Measurements from ENCODE around the gene FAM221A.
"Not testable (repeated sequence)": the region's sequence is repeated elsewhere in the genome, so short reads cannot be mapped to it uniquely, and the experiment has no call there.

The FAM221A gene

GRCh38 chr7:23679898-23680413 is at the start of gene FAM221A:
TSS of gene FAM221A (plus strand) at chr7:23680199. CDS start at chr7:23680219, 20 bp downstream.
- DNase-seq (ENCODE audit: low read depth, low spot score): peak; percentile 36

DNA sequence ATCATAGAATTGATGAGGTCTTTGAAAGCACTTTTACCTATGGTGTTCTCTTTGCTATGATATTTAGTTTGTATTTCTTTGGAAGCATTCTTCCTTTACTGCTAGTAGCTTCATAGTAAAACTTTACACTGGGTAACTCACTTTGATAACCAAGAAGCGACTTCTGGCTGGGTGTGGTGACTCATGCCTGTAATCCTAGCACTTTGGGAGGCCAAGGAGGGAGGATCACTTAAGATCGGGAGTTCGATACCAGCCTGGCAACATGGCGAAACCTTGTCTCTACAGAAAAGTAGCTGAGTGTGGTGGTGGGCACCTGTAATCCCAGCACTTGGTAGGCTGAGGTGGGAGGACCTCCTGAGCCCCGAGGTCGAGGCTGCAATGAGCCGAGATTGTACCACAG is 46.6 kb upstream of the FAM221A start:
- no peak for DNase-seq (ENCODE audit: low read depth, low spot score)

GRCh38 chr7:23645822-23646221 is 34.2 kb upstream of the FAM221A start:
- DNase-seq (ENCODE audit: low read depth, low spot score): no peak

DNA sequence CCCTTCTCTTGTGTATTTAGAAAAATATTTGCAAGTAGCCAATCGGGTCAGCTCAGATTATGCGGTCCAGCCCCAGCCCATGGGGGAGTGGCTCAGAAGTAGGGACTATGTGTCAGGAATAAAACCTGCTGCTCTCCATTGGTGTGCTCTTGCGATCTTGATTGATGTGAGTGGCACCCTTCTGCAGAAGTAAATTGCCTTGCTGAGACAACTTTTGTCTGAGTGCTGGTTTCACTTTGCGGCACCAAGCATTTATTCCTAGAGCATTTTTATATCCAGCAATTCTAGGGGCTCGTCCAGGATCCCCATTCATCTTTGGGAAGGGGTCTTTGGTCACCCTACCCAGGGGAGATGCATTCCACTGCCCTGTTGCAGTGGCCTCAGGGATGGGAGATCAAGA is 26.1 kb upstream of the FAM221A start:
- no peak for DNase-seq (ENCODE audit: low read depth, low spot score)

GRCh38 chr7:23654508-23654907 is 25.5 kb upstream of the FAM221A start:
- no peak for DNase-seq (ENCODE audit: low read depth, low spot score)

DNA sequence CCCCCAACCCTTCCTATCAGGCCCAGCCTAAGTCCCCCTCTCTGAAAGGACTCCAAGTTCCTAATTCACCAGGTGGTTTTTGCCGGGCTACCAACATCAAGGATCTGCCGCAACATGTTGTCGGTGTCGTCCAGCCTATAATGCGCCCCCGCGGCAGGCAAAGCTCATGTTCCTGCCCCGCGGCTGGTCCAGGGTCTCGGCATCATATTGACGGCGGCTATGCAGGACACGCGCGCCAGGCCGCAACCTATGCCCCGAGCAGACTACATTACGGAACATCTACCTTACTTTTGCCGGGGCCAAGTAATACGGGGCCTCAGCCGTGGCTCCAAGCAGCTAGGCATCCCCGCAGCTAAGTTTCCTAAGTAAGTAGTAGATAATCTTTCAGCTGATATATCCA is 24.6 kb upstream of the FAM221A start:
- no peak for DNase-seq (ENCODE audit: low read depth, low spot score)

DNA sequence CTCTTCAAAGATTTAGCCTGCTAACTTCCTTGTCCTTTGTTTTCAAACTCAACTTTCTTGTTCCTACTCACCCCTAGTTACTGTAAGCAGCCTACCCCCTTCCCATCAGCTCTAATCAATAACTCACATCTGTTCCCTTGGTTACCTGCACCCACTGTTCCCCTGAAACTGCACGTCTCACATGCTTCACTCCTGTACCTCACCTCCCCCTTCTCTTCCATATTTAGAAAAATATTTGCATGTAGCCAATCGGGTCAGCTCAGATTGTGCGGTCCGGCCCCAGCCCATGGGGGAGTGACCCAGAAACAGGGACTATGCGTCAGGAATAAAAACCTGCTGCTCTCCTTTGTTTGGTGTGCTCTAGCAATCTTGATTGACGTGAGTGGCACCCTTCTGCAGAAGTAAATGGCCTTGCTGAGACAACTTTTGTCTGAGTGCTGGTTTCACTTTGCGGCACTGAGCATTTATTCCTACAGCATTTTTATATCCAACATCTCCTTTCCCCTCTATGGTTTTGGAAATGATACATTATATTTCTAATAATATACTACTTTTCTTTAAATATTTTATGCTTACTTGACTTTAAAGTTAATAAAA is 21.1 kb upstream of the FAM221A start:
- no peak for DNase-seq (ENCODE audit: low read depth, low spot score)

GRCh38 chr7:23661385-23661784 is 18.6 kb upstream of the FAM221A start:
- no peak for DNase-seq (ENCODE audit: low read depth, low spot score)

- DNase-seq (ENCODE audit: low read depth, low spot score): no peak
These were observed 17.6 kb upstream of the FAM221A start for GRCh38 chr7:23662124-23662983.

- DNase-seq (ENCODE audit: low read depth, low spot score): no peak
These were observed 17.1 kb upstream of the FAM221A start for GRCh38 chr7:23662984-23663313.

DNA sequence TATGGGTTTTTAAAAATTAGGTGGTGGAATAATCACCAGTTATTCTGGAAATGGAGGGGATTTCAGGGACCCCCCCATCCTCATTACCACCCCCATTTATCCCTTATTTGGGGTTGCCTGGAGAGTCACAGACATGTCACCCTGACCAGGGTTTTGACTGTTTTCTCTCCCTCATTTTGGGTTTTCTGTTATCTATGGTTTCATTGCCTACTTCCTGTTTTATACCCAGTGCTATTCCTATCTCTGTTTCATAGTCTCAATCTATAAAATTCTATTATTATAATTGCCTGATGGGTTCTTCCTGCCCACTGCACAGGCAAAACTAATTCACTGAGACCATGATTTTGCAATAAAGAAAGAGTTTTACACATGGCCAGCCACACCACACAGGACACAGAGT is 15.9 kb upstream of the FAM221A start:
- no peak for DNase-seq (ENCODE audit: low read depth, low spot score)

GRCh38 chr7:23672033-23672432 is 8.0 kb upstream of the FAM221A start:
- no peak for DNase-seq (ENCODE audit: low read depth, low spot score)

- DNase-seq (ENCODE audit: low read depth, low spot score): no peak
These were observed 711 bp downstream of the FAM221A start for GRCh38 chr7:23680414-23681405.

DNA sequence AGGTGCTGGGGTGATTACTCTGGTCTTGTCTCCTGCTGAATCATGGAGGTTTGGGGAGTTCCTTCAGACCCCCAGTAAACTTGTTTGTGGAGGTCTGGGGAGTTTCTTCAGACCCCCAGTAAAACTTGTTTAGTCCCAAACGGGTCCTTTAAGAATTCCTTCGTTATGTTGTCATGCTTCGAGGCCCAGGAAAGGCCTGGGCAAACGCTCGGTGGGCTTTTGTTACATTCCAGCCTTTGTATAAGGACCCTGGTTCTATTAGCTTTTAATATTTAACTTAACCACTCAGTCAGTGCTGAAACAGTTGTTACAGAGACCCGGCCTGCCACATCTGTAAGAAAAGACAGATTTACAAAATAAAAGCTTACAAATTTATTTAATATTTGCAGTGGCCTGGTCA is 4.0 kb downstream of the FAM221A start:
- DNase-seq (ENCODE audit: low read depth, low spot score): not testable (repeated sequence)

GRCh38 chr7:23685731-23686130 is 5.7 kb downstream of the FAM221A start:
- DNase-seq (ENCODE audit: low read depth, low spot score): no peak

DNA sequence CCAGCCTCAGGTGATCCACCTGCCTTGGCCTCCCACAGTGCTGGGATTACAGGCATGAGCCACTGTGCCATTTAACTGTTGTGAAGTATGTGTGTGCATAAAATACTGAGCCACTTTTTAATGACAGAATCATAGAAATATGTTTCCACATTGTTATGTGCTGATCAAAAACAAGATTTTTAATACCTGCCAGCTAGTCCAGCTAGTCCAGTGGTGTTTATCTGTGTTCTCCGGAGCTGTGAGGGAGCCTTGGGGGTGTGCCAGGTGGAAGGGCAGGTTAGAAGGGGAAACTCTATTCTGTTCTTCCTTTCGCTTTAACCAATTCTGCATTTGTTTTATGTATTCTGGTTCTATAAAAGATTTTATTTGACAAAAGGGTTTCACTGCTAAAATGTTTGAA is 7.0 kb downstream of the FAM221A start:
- DNase-seq (ENCODE audit: low read depth, low spot score): no peak

DNA sequence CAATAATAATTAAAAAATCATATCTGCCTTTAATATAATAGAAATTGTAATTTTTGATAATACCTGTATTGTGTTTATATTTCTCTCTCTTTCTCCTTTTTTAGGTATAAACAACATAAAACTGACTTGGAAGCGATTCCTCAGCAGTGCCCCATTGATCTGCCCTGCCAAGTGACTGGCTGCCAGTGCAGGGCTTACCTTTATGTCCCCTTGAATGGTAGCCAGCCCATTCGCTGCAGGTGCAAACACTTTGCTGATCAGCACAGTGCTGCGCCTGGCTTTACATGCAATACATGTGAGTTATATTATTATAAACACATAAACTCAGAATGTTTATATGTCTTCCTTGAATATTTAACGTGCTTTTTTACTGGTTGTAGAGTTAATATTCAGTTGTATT is 9.2 kb downstream of the FAM221A start:
- DNase-seq (ENCODE audit: low read depth, low spot score): no peak

- no peak for DNase-seq (ENCODE audit: low read depth, low spot score)
These were observed 11.3 kb downstream of the FAM221A start for GRCh38 chr7:23691320-23691719.

- no peak for DNase-seq (ENCODE audit: low read depth, low spot score)
These were observed 13.2 kb downstream of the FAM221A start for GRCh38 chr7:23693224-23693623.

DNA sequence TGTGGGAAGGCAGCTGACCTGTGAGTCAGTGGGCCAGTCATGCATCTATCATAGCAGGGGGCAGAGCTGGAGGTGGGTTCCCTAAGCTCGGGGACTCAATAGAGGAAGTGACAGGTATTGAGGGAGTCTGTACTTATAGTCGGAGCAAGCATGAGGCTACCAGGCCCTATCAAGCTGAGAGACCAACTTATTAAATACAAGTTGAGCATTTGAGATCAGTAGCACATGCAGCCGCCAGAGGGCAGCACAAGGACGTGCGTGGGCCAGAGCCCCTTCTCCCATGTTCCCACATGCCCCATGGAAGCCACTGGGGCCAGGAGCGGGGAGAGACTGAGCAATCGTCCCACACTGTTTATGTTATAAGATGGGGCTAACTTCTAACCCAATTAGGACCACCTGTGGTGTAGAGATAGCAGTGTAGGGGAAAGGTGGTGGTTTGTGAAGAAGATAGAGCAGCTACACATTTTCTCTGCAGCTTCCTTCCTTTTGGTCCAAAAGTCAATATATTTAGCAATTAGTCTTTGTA is 17.0 kb downstream of the FAM221A start:
- DNase-seq (ENCODE audit: low read depth, low spot score): no peak

DNA sequence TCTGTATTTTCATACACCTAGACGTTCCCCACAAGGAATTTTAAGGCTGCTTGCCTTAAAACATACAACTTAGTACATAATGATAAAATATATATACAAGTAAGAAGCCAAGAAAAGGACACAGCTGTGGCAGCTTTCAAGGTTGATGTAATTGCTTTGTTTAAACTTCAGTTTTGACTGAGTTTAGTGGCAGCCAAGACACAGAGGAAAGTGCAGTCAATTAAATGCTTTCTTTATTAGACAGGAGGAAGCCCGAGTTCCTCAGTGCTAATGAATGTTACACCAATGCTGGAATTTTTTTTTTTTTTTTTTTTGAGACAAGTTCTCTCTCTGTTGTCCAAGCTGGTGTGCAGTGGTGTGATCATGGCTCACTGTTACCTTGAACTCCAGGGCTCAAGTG is 18.8 kb downstream of the FAM221A start:
- DNase-seq (ENCODE audit: low read depth, low spot score): no peak

DNA sequence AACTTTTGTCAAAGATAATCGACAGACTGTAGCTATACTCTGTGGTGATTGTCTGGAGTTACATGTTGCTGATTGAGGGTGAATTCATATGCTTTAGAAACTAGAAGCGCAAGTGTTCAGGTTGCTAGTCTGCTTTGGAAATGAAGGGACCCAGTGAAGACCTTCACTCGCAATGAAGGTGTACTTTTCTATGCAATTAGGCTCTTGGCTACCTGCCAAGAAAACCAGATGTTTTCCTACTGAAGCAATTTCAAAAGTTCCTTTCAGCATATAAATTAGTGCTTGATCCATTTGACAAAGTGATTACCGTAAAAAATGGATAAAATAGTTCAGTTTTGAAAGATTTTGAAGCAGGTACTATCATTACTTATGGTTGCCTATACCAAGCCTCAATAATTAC is 20.0 kb downstream of the FAM221A start:
- no peak for DNase-seq (ENCODE audit: low read depth, low spot score)
